HTR-8/SVneo (cell line): ENCODE data around the gene HCN3.
"Not testable (repeated sequence)": the region's sequence is repeated elsewhere in the genome, so short reads cannot be mapped to it uniquely, and the experiment has no call there.

Source experiments
- DNase-seq: peaks from one replicate; pipeline ENCODE4 v3.0.0; 2011; ENCODE audit warnings: low spot score, mixed read lengths; ENCODE audit not compliant: insufficient read length
- FAIRE-seq: peaks from 2 replicates; lab custom pipeline; 2011; peaks lifted over from hg19 to GRCh38; lab: Jason Lieb, UNC

HCN3 gene

GRCh38 chr1:155279268-155279667 is 2.0 kb downstream of the HCN3 start:
- no peak for FAIRE-seq
- no peak for DNase-seq

GRCh38 chr1:155282488-155283091 is 5.3 kb downstream of the HCN3 start:
- FAIRE-seq (no peak), DNase-seq (no peak)

GRCh38 chr1:155284476-155284875 is 7.2 kb downstream of the HCN3 start:
- DNase-seq = no peak
- no peak for FAIRE-seq

- no peak for FAIRE-seq
- no peak for DNase-seq
Observed at GRCh38 chr1:155285063-155285462, 7.8 kb downstream of the HCN3 start.

GRCh38 chr1:155285631-155286044 is 8.4 kb downstream of the HCN3 start:
- FAIRE-seq (no peak), DNase-seq (no peak)

GRCh38 chr1:155286544-155286943 is 9.3 kb downstream of the HCN3 start:
- FAIRE-seq (no peak), DNase-seq (no peak)

- no peak for FAIRE-seq
Observed at GRCh38 chr1:155287987-155288543, 10.8 kb downstream of the HCN3 start.

GRCh38 chr1:155291006-155291405 is 13.7 kb downstream of the HCN3 start:
- not testable (repeated sequence) for DNase-seq, FAIRE-seq

More at GRCh38 chr1:155287987-155288543, 10.8 kb downstream of the HCN3 start:
- no peak for DNase-seq

GRCh38 chr1:155293086-155293749 is 16.0 kb downstream of the HCN3 start:
- no peak for DNase-seq

GRCh38 chr1:155294520-155295182 is 17.4 kb downstream of the HCN3 start:
- no peak for DNase-seq
- FAIRE-seq = no peak

More at GRCh38 chr1:155293086-155293749, 16.0 kb downstream of the HCN3 start:
- FAIRE-seq = no peak

GRCh38 chr1:155295183-155295941 is 18.1 kb downstream of the HCN3 start:
- FAIRE-seq = no peak
- DNase-seq = no peak

GRCh38 chr1:155295942-155296267 is 18.6 kb downstream of the HCN3 start:
- DNase-seq (no peak), FAIRE-seq (no peak)

- DNase-seq (no peak), FAIRE-seq (no peak)
Observed at GRCh38 chr1:155296661-155297060, 19.4 kb downstream of the HCN3 start.

GRCh38 chr1:155297384-155297783 is 20.1 kb downstream of the HCN3 start:
- no peak for DNase-seq
- FAIRE-seq = no peak

GRCh38 chr1:155300024-155300423 is 22.8 kb downstream of the HCN3 start:
- DNase-seq (no peak), FAIRE-seq (no peak)

- DNase-seq = no peak
- FAIRE-seq = no peak
Observed at GRCh38 chr1:155300553-155301329, 23.5 kb downstream of the HCN3 start.

- FAIRE-seq (no peak), DNase-seq (no peak)
Observed at GRCh38 chr1:155301342-155301841, 24.1 kb downstream of the HCN3 start, which contains the start of gene PKLR. Gene PKLR (minus strand): TSS chr1:155301438. CDS start chr1:155301395, 43 bp downstream.

GRCh38 chr1:155304558-155305063 is 27.3 kb downstream of the HCN3 start:
- FAIRE-seq = no peak
- no peak for DNase-seq

GRCh38 chr1:155305881-155306391 is 28.7 kb downstream of the HCN3 start:
- no peak for DNase-seq
- FAIRE-seq = no peak
